ENCODE measurements around the gene ITGAE.

GRCh38 chr17:3826191-3826590, 25.2 kb upstream of the ITGAE start:
- TF ChIP-seq CTCF (IDR thresholded peaks at IDR 0.05) = no peak
- TF ChIP-seq, protein P1, sequence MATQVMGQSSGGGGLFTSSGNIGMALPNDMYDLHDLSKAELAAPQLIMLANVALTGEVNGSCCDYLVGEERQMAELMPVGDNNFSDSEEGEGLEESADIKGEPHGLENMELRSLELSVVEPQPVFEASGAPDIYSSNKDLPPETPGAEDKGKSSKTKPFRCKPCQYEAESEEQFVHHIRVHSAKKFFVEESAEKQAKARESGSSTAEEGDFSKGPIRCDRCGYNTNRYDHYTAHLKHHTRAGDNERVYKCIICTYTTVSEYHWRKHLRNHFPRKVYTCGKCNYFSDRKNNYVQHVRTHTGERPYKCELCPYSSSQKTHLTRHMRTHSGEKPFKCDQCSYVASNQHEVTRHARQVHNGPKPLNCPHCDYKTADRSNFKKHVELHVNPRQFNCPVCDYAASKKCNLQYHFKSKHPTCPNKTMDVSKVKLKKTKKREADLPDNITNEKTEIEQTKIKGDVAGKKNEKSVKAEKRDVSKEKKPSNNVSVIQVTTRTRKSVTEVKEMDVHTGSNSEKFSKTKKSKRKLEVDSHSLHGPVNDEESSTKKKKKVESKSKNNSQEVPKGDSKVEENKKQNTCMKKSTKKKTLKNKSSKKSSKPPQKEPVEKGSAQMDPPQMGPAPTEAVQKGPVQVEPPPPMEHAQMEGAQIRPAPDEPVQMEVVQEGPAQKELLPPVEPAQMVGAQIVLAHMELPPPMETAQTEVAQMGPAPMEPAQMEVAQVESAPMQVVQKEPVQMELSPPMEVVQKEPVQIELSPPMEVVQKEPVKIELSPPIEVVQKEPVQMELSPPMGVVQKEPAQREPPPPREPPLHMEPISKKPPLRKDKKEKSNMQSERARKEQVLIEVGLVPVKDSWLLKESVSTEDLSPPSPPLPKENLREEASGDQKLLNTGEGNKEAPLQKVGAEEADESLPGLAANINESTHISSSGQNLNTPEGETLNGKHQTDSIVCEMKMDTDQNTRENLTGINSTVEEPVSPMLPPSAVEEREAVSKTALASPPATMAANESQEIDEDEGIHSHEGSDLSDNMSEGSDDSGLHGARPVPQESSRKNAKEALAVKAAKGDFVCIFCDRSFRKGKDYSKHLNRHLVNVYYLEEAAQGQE (IDR thresholded peaks at IDR 0.05; ENCODE audit: insufficient read depth in 1 of 2, low read depth in 2 of 2, low read length in 1 of 2) = no peak
- no peak for TF ChIP-seq POLR2AphosphoS5 (IDR thresholded peaks at IDR 0.05; ENCODE audit: low read depth, low read length)
- no peak for TF ChIP-seq TCF7L2 (IDR thresholded peaks at IDR 0.05; ENCODE audit: low read depth, low read length)
- no peak for TF ChIP-seq SIN3A (IDR thresholded peaks at IDR 0.05; ENCODE audit: borderline replicate concordance, insufficient read depth, low read depth, low read length)

Measured in Panc1 (cell line).